ENCODE data around the gene ARHGEF6. TPM values are rescaled to one million over a fixed set of nuclear protein-coding genes. Genes with fewer than 3 reads are reported as not detected.

The ARHGEF6 gene
- total RNA-seq, 2 donors from 2014 or later: 4.1 to 12.7 TPM

GRCh38 chrX:136658151-136658550 lies 122.6 kb downstream of the ARHGEF6 start:
- WGBS: 91% methylated on average over 5 of the region's 5 CpGs
- intact Hi-C loops (cut with DNase I): no loop called here
- H3K9me3 ChIP-seq: no peaks in the 10 kb centered on the region
- H3K4me3 ChIP-seq: no peak overlapping the region
- no peaks in the 10 kb centered on the region for H3K36me3 ChIP-seq
- no peaks in the 10 kb centered on the region for H3K4me1 ChIP-seq (replicated peaks)
- no peak for DNase-seq (ENCODE audit: low spot score)
- TF ChIP-seq POLR2AphosphoS5 (IDR thresholded peaks at IDR 0.05): no peak
- no peak for TF ChIP-seq POLR2A (IDR thresholded peaks at IDR 0.05)
- no peak for TF ChIP-seq CTCF (IDR thresholded peaks at IDR 0.05)
- no peak overlapping the region for H3K27ac ChIP-seq
- no peaks in the 10 kb centered on the region for H3K27me3 ChIP-seq (replicated peaks; ENCODE audit: insufficient read depth)

GRCh38 chrX:136656361-136656964 lies 124.3 kb downstream of the ARHGEF6 start:
- H3K36me3 ChIP-seq: no peaks in the 10 kb centered on the region
- H3K4me1 ChIP-seq (replicated peaks): no peaks in the 10 kb centered on the region

GRCh38 chrX:136652822-136653723 lies 127.7 kb downstream of the ARHGEF6 start:
- Histone ChIP-seq H3K4me3 (no peak overlapping the region), H3K27ac (no peak overlapping the region), H3K4me1 (replicated peaks) (no peaks in the 10 kb centered on the region), H3K27me3 (replicated peaks; ENCODE audit: insufficient read depth) (no peaks in the 10 kb centered on the region), H3K36me3 (no peaks in the 10 kb centered on the region), H3K9me3 (no peaks in the 10 kb centered on the region)
- WGBS: 73% methylated on average over 6 of the region's 6 CpGs
- no peak for DNase-seq (ENCODE audit: low spot score)
- intact Hi-C loops (cut with DNase I): no loop called here
- no peak for TF ChIP-seq POLR2AphosphoS5 (IDR thresholded peaks at IDR 0.05)
- no peak for TF ChIP-seq POLR2A (IDR thresholded peaks at IDR 0.05)

More at GRCh38 chrX:136656361-136656964, 124.3 kb downstream of the ARHGEF6 start:
- TF ChIP-seq CTCF (IDR thresholded peaks at IDR 0.05): no peak
- TF ChIP-seq POLR2A (IDR thresholded peaks at IDR 0.05): no peak
- no peak for TF ChIP-seq POLR2AphosphoS5 (IDR thresholded peaks at IDR 0.05)
- WGBS: 88% methylated on average over 5 of the region's 5 CpGs
- H3K27ac ChIP-seq: no peak overlapping the region
- intact Hi-C loops (cut with DNase I): no loop called here
- no peak overlapping the region for H3K4me3 ChIP-seq
- no peaks in the 10 kb centered on the region for H3K27me3 ChIP-seq (replicated peaks; ENCODE audit: insufficient read depth)
- no peaks in the 10 kb centered on the region for H3K9me3 ChIP-seq
- DNase-seq (ENCODE audit: low spot score): no peak

- no peak for DNase-seq (ENCODE audit: low spot score)
- H3K36me3 ChIP-seq: no peaks in the 10 kb centered on the region
- no peaks in the 10 kb centered on the region for H3K9me3 ChIP-seq
- no peaks in the 10 kb centered on the region for H3K27me3 ChIP-seq (replicated peaks; ENCODE audit: insufficient read depth)
- H3K4me1 ChIP-seq (replicated peaks): no peaks in the 10 kb centered on the region
- TF ChIP-seq POLR2AphosphoS5 (IDR thresholded peaks at IDR 0.05) (no peak), POLR2A (IDR thresholded peaks at IDR 0.05) (no peak), CTCF (IDR thresholded peaks at IDR 0.05) (no peak)
- intact Hi-C loops (cut with DNase I): no loop called here
- no CpG with 5 or more reads among the region's 3 CpGs for WGBS
- H3K4me3 ChIP-seq: no peak overlapping the region
- no peak overlapping the region for H3K27ac ChIP-seq
These were observed 129.9 kb downstream of the ARHGEF6 start for GRCh38 chrX:136650811-136651210.

GRCh38 chrX:136647677-136648360 lies 132.9 kb downstream of the ARHGEF6 start, which contains the start of gene CD40LG:
TSS of gene CD40LG (plus strand) at chrX:136648158. CDS start at chrX:136648249, 91 bp downstream.
- no peaks in the 10 kb centered on the region for H3K4me1 ChIP-seq (replicated peaks)
- TF ChIP-seq POLR2AphosphoS5 (IDR thresholded peaks at IDR 0.05) (no peak), POLR2A (IDR thresholded peaks at IDR 0.05) (no peak), CTCF (IDR thresholded peaks at IDR 0.05) (no peak)
- H3K27me3 ChIP-seq (replicated peaks; ENCODE audit: insufficient read depth): no peaks in the 10 kb centered on the region
- H3K27ac ChIP-seq: no peak within 1 kb of the TSS
- intact Hi-C loops (cut with DNase I): no loop called here
- H3K4me3 ChIP-seq: no peak within 1 kb of the TSS
- no peak for DNase-seq (ENCODE audit: low spot score)
- WGBS: 85% methylated on average over 10 of the region's 10 CpGs
- no peaks in the 10 kb centered on the region for H3K9me3 ChIP-seq
- H3K36me3 ChIP-seq: no peaks in the 10 kb centered on the region

Data from prostate gland (tissue), 2 donors.